ENCODE results near the gene KIFC1.

DNA sequence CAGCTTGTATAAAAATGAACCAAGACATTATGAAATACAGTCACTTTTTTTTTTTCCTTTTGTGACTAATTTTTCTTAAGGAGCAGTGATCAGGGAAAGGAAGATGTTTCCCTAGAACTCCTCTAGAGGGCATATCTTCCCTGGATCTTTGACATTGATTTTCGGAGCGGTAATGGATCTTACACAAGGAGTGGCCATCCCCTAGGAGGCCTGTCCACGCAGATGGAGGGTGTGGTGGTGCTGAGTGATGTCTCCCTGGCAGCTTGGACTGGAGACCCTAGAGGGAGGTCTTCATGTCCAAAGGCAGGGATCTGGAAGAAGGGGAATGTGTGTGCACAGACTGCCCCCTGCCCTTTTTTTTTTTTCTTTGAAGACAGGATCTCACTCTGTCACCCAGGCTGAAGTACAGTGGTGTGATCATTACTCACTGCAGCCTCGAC lies 7.0 kb upstream of the KIFC1 start:
- no peak for TF ChIP-seq POLR2A (IDR thresholded peaks at IDR 0.05; ENCODE audit: extremely low read depth, insufficient read length)
- TF ChIP-seq, protein P1, sequence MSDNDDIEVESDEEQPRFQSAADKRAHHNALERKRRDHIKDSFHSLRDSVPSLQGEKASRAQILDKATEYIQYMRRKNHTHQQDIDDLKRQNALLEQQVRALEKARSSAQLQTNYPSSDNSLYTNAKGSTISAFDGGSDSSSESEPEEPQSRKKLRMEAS (IDR thresholded peaks at IDR 0.05; ENCODE audit: low read depth, low read length) = no peak
- TF ChIP-seq, protein P2, sequence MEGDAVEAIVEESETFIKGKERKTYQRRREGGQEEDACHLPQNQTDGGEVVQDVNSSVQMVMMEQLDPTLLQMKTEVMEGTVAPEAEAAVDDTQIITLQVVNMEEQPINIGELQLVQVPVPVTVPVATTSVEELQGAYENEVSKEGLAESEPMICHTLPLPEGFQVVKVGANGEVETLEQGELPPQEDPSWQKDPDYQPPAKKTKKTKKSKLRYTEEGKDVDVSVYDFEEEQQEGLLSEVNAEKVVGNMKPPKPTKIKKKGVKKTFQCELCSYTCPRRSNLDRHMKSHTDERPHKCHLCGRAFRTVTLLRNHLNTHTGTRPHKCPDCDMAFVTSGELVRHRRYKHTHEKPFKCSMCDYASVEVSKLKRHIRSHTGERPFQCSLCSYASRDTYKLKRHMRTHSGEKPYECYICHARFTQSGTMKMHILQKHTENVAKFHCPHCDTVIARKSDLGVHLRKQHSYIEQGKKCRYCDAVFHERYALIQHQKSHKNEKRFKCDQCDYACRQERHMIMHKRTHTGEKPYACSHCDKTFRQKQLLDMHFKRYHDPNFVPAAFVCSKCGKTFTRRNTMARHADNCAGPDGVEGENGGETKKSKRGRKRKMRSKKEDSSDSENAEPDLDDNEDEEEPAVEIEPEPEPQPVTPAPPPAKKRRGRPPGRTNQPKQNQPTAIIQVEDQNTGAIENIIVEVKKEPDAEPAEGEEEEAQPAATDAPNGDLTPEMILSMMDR (IDR thresholded peaks at IDR 0.05; ENCODE audit: low read depth, low read length) = no peak
